Myocyte (in vitro differentiated cells): ENCODE measurements around the gene HDAC4. TPM values are rescaled to one million over a fixed set of nuclear protein-coding genes. Genes with fewer than 3 reads are reported as not detected.

Experiments
- DNase-seq: peaks from one replicate; pipeline ENCODE4 v3.0.0-alpha.2; 2012; ENCODE audit warnings: low read depth
- total RNA-seq: library from RNA; depleted of rRNA; stranded (reverse); fragments of >200 nt; gene quantifications from 2 replicates; pipeline ENCODE4 v1.2.3, GENCODE V29; 2014

Gene HDAC4
- total RNA-seq, 1 donor from 2014 or later, result 38.5 TPM

- no peak for DNase-seq
Observed at GRCh38 chr2:239354132-239354790, 46.6 kb downstream of the HDAC4 start.

- no peak for DNase-seq
Observed at GRCh38 chr2:239353692-239354091, 47.1 kb downstream of the HDAC4 start.

GRCh38 chr2:239351687-239352086, 49.1 kb downstream of the HDAC4 start:
- no peak for DNase-seq

GRCh38 chr2:239349453-239350135, 51.2 kb downstream of the HDAC4 start:
- DNase-seq, result no peak

- DNase-seq, result no peak
Observed at GRCh38 chr2:239348563-239349452, 52.0 kb downstream of the HDAC4 start.

GRCh38 chr2:239346676-239347075, 54.1 kb downstream of the HDAC4 start:
- DNase-seq, result no peak

- no peak for DNase-seq
Observed at GRCh38 chr2:239345251-239345650, 55.6 kb downstream of the HDAC4 start.

- DNase-seq, result no peak
Observed at GRCh38 chr2:239344857-239345216, 56.0 kb downstream of the HDAC4 start.

GRCh38 chr2:239343946-239344856, 56.6 kb downstream of the HDAC4 start:
- DNase-seq, result no peak

GRCh38 chr2:239343460-239343859, 57.4 kb downstream of the HDAC4 start:
- DNase-seq, result no peak

- no peak for DNase-seq
Observed at GRCh38 chr2:239341840-239342239, 59.0 kb downstream of the HDAC4 start.

- DNase-seq, result no peak
Observed at GRCh38 chr2:239341146-239341732, 59.6 kb downstream of the HDAC4 start.

- no peak for DNase-seq
Observed at GRCh38 chr2:239339726-239340601, 60.9 kb downstream of the HDAC4 start.

GRCh38 chr2:239339241-239339640, 61.6 kb downstream of the HDAC4 start:
- no peak for DNase-seq

- no peak for DNase-seq
Observed at GRCh38 chr2:239337877-239338484, 62.8 kb downstream of the HDAC4 start.

GRCh38 chr2:239337122-239337876, 63.5 kb downstream of the HDAC4 start:
- DNase-seq, result no peak

- DNase-seq, result no peak
Observed at GRCh38 chr2:239331560-239331959, 69.3 kb downstream of the HDAC4 start.

GRCh38 chr2:239330836-239331235, 70.0 kb downstream of the HDAC4 start:
- DNase-seq, result no peak
